Spinal cord (tissue), 10 donors: ENCODE results near the gene MAL. TPM values are rescaled to one million over a fixed set of nuclear protein-coding genes. Genes with fewer than 3 reads are reported as not detected.
A peak's percentile ranks its signal among the peaks of the same experiment; 100 is the strongest.

Source experiments
- DNase-seq, 6 donors: peaks; one replicate each; pipeline versions ENCODE4 v3.0.0 to v3.0.0-alpha.2; 2013 to 2015; ENCODE audit warnings: low spot score in 6 of 6, low read depth in 4 of 6
- H3K27ac ChIP-seq: one replicate; pipeline ENCODE4 v1.5.1; 2013; ENCODE audit warnings: low read depth, low read length, control low read depth
- H3K27me3 ChIP-seq: one replicate; pipeline ENCODE4 v1.6.1; 2013; ENCODE audit warnings: low read length; ENCODE audit not compliant: control insufficient read depth, insufficient read depth
- H3K36me3 ChIP-seq: one replicate; pipeline ENCODE4 v1.6.1; 2013; ENCODE audit warnings: low read length; ENCODE audit not compliant: control insufficient read depth, insufficient read depth
- H3K4me1 ChIP-seq: one replicate; pipeline ENCODE4 v1.6.1; 2013; ENCODE audit warnings: low read length; ENCODE audit not compliant: control insufficient read depth, insufficient read depth
- H3K4me3 ChIP-seq: one replicate; pipeline ENCODE4 v1.5.1; 2013; ENCODE audit warnings: low read depth, low read length, control low read depth
- H3K9me3 ChIP-seq: one replicate; pipeline ENCODE4 v1.6.1; 2013; ENCODE audit warnings: low read length; ENCODE audit not compliant: control insufficient read depth, insufficient read depth
- WGBS: methylation state at CpG from one replicate; pipeline ENCODE4 v1.1.5; 2013; ENCODE audit warnings: missing lambda C conversion rate; ENCODE audit not compliant: insufficient coverage; 5-methylcytosine and 5-hydroxymethylcytosine counted together
- polyA plus RNA-seq, 2 donors: library from polyadenylated mRNA; unstranded; fragments of 120-200 nt; gene quantifications; one replicate each; pipeline ENCODE4 v1.2.1, GENCODE V29; 2013; ENCODE audit not compliant: insufficient read length in 2 of 2
- total RNA-seq, 2 donors: library from RNA; depleted of rRNA in 1 of 2; stranded (reverse); fragments of 120-200 nt in 1 of 2; fragments of >200 nt in 1 of 2; gene quantifications; one replicate each; pipeline versions ENCODE4 v1.2.3 to v1.2.4, GENCODE V29; 2013 to 2014
- donor health status: healthy.

The MAL gene
- total and polyA plus RNA-seq, 4 donors, result 8.2 to 23.0 (median 18.6) TPM

DNA sequence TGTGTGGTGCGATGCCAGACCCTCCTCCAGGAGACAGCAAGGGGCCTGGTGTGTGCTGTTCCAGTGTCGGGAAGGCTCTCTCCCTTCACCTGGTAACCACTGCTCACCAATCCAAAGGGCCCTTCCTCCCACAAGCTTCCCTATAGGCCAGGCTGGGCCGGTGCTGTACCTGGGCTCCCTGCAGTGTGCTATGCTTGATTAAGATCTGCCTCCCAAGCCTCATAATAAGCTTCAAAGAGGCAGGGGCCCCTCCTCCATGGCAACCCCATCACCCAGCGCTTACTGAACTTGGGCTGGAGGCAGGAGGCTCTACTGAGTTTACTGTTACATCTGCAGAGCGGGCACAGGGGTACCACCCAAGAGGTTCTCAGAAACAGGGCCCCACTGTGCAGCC, 4.5 kb upstream of the MAL start:
- WGBS, result 69% methylated on average over 5 of the region's 5 CpGs
- DNase-seq, result no peak
- H3K27me3 ChIP-seq, result peaks cover 31% of the 10 kb centered on the region
- no peaks in the 10 kb centered on the region for H3K9me3 ChIP-seq
- H3K27ac ChIP-seq, result no peak overlapping the region
- H3K4me3 ChIP-seq, result no peak overlapping the region
- H3K4me1 ChIP-seq, result peaks cover 42% of the 10 kb centered on the region
- no peaks in the 10 kb centered on the region for H3K36me3 ChIP-seq

DNA sequence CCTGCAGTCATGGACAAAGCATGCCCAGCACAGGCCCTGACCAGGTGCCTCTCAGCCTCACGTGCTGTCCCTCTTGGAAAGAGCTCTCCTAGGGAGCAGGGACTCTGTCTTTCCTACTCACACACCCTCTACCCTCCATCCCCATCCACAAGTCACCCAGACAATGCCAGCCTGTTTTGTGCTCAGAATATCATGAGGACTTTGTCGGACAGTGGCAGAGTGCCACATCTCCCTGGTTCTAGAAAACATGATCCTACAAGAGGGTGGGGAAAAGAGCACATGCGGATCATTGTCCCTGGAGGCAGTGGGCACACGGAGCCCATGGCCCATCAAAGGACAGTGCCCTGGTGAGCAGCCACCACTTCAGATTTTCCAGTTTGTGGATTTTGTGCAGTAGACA, 3.7 kb upstream of the MAL start:
- H3K9me3 ChIP-seq, result no peaks in the 10 kb centered on the region
- WGBS, result 61% methylated on average over 4 of the region's 4 CpGs
- peaks cover 38% of the 10 kb centered on the region for H3K27me3 ChIP-seq
- peaks cover 48% of the 10 kb centered on the region for H3K4me1 ChIP-seq
- DNase-seq, result peak in 1 of 6 donors; percentile 27
- no peak overlapping the region for H3K27ac ChIP-seq
- no peak overlapping the region for H3K4me3 ChIP-seq
- H3K36me3 ChIP-seq, result no peaks in the 10 kb centered on the region

DNA sequence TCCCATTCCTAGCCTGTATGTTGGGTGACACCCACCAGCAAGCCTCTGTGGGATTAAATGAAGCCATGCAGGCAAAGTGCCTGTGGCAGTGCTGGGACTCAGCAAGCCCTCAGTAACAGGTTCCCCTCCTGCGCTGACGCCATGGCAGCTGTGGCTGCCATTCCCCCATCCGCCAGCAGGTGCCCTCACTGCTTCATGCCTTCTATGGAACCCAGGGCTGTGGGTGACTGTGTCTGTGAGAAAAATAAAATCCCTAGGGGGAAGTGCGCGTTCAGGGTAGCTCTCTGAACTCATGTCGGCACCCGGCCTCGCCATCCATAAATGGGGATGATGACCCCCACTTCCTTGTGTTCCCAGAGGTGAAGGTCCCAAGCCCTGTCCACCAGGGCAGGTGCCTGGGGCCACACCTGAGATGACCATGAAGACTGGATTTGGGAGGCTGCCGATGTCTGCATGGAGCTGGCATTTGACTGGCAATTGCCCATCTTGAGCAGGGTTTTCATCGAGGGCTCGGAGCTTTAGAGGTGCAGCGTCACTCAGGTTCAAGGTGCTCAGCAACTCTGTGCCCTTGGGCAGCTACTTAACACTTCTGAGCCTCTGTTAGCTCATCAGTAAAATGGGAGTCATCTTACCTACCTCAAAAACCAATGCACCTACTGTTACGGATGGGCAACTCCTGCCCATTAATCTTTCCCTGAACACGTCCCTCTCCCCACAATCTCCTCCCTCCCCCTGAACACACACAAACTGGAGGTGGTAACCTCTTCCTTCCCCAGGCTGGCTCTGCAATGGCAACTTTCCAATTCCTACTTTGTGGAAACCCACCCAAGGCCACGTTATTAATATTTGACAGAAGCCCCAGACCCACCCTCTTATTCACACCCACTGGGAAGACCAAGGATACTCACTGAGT, 2.9 kb upstream of the MAL start:
- peak in 5 of 6 donors; percentile 40 to 86 (median 49) for DNase-seq
- H3K4me3 ChIP-seq, result no peak overlapping the region
- 31% methylated on average over 13 of the region's 15 CpGs for whole genome bisulfite sequencing
- no peaks in the 10 kb centered on the region for H3K36me3 ChIP-seq
- H3K9me3 ChIP-seq, result no peaks in the 10 kb centered on the region
- H3K27ac ChIP-seq, result no peak overlapping the region
- peaks cover 45% of the 10 kb centered on the region for H3K27me3 ChIP-seq
- H3K4me1 ChIP-seq, result peaks cover 52% of the 10 kb centered on the region

DNA sequence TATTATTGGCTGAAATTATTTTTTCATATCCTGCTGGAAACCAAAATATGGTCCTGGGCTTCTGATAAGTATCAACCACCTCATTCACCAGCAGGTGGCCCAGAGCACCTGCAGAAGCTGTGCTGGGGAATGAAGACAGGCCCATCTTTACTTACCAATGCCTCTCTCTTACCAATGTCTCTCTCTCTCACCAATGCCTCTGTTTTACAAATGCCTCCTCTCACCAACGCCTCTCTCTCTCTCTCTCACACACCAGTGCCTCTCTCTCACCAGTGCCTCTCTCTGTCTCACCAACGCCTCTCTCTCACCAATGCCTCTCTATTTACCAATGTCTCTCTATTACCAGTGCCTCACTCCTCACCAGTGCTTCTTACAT, 2.3 kb upstream of the MAL start:
- Histone ChIP-seq H3K4me3 (no peak overlapping the region), H3K27me3 (peaks cover 48% of the 10 kb centered on the region), H3K9me3 (no peaks in the 10 kb centered on the region), H3K36me3 (no peaks in the 10 kb centered on the region), H3K4me1 (peaks cover 52% of the 10 kb centered on the region), H3K27ac (no peak overlapping the region)
- DNase-seq, result peak in 1 of 6 donors; percentile 21
- 62% methylated on average over 1 of the region's 2 CpGs for WGBS

DNA sequence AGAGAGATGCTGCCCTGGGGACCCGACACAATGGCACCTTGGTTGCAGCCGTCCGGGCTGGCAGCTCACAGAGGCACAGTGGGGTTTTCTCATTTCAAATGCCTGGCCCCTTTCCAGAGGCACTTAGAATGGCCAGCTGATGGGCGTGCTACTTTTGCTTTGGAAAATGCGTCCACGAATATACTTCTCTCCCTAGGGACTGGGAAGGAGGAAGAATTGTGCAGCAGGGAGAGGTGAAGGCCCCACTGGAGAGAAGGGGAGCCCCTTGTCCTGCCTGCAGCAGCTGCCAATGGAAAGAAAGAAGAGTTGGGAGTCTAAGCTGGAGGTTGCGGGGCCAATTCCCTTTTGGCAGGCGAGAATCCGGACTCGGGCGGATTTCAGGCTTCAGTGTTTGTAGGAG, 1.1 kb upstream of the MAL start:
- peak in 2 of 6 donors; percentile 62 to 69 for DNase-seq
- Histone ChIP-seq H3K27me3 (peaks cover 48% of the 10 kb centered on the region), H3K4me3 (no peak overlapping the region), H3K4me1 (peaks cover 50% of the 10 kb centered on the region), H3K9me3 (no peaks in the 10 kb centered on the region), H3K27ac (no peak overlapping the region), H3K36me3 (no peaks in the 10 kb centered on the region)
- 24% methylated on average over 3 of the region's 11 CpGs for WGBS

DNA sequence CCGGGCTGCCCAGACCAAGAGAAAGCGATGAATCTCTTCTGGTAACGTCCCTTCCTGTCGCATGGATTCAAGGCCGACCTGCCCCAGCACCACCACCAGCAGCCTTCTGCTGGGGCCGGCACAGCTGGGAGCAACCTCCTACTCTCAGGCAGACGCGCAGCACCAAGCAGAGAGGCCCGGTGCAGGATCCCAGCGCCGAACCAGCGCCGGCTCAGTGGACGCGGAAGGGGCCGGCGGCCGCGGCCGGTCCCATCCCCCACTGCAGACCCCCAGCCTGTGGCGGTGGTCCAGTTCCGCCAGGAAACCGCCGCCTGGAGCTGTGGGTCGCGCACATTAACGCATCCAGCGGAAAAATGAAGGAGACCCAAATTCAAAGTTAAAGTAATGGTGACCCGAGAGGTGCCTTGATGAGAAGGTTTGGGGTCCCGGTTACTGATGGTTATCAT, 525 bp upstream of the MAL start:
- peaks cover 53% of the 10 kb centered on the region for H3K27me3 ChIP-seq
- peak in 1 of 6 donors; percentile 14 for DNase-seq
- WGBS, result 5% methylated on average over 30 of the region's 30 CpGs
- H3K9me3 ChIP-seq, result no peaks in the 10 kb centered on the region
- H3K27ac ChIP-seq, result no peak overlapping the region
- H3K4me3 ChIP-seq, result peak overlapping the region; percentile 9
- peaks cover 49% of the 10 kb centered on the region for H3K4me1 ChIP-seq
- no peaks in the 10 kb centered on the region for H3K36me3 ChIP-seq

DNA sequence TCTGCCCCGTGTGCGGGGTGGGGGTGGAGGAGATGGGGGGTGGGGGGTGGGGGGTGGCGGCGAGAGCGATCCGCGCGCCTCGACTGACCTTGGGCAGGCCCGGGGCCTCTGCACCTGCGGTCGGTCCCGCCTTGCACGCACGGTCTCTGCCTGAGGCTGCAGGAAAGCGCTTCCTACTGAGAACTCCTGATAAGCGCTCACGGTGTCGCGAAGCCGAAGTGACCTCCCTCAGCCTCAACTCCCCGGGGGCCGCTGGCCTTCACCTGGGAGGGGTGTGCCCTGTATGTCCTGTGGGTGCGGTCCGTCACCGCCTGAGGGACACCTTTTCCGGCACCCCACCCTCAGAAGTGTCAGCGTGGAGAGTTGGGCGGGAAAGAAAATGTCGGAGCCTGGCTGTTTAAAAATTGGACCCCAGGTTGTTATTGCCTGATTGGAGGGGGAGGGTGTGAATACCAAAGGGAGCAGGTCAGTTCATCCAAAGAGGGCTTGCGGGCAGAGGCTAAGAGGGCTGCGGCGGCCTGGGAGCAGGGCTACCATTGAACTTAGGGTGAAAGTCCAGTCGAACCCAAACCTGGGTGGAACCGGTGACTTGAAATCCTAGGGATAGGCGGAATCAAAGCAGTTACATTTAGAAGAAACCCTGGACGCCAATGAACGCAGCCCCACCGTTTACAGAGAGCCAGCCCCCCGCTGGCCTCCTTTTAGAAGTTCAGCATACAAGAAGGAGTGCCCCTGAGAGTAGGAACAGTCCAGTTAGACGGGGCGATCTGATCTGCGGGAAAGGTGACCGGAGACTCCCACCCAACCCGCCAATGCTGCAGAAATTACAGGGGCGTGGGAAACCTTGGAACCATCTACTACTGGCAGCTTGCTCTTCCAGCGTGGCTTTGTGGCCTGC, 1.2 kb downstream of the MAL start:
- no peak overlapping the region for H3K27ac ChIP-seq
- peak overlapping the region; percentile 45 for H3K4me3 ChIP-seq
- H3K9me3 ChIP-seq, result no peaks in the 10 kb centered on the region
- H3K4me1 ChIP-seq, result peaks cover 54% of the 10 kb centered on the region
- WGBS, result 10% methylated on average over 42 of the region's 47 CpGs
- H3K27me3 ChIP-seq, result peaks cover 57% of the 10 kb centered on the region
- H3K36me3 ChIP-seq, result no peaks in the 10 kb centered on the region
- peak in 1 of 6 donors; percentile 29 for DNase-seq

DNA sequence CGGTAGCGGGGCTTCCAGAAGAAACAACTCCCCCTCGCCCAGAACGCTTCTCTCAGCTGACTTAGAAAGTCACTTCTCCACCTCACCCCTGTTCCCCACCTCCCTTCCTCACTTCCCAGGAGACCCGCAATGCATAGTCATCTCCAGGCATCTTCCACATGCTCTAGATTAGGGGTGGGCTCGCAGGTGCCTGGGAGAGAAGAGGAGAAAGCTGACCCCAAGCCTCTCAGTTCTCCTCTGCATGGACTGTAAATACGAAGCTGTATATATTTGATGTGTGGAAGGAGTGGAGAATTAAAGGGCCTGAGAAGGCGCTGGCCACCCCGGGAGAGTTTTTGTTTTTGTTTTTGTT, 1.8 kb downstream of the MAL start:
- no peak overlapping the region for H3K27ac ChIP-seq

DNA sequence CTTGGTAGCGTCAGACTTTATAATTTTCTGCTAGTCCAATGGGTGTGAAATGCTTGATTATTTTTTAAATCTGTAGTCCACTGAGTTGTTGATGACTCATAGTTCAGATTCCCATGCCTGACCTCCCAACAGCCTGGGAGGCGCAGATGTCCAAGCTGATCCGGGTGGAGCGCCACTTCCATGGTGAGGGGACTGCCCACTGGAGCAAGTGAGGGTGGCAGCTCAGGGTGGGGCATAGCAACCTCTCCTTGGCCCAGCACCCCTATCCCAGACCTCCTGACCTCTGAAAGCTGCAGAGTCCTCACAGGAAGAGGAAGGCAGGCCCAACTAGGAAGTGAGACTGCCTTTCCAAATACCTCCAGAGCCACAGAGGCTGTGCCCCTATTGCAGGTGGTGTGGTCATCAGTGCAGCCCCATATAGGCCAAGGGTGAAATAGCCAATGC, 4.4 kb downstream of the MAL start:
- peaks cover 50% of the 10 kb centered on the region for H3K4me1 ChIP-seq
- H3K4me3 ChIP-seq, result no peak overlapping the region
- 80% methylated on average over 1 of the region's 4 CpGs for WGBS
- no peaks in the 10 kb centered on the region for H3K36me3 ChIP-seq
- H3K9me3 ChIP-seq, result no peaks in the 10 kb centered on the region
- DNase-seq, result no peak
- H3K27me3 ChIP-seq, result peaks cover 44% of the 10 kb centered on the region
- H3K27ac ChIP-seq, result no peak overlapping the region

More for the DNA sequence above, 1.8 kb downstream of the MAL start:
- DNase-seq, result no peak
- 51% methylated on average over 7 of the region's 9 CpGs for WGBS
- Histone ChIP-seq H3K36me3 (no peaks in the 10 kb centered on the region), H3K9me3 (no peaks in the 10 kb centered on the region), H3K27me3 (peaks cover 60% of the 10 kb centered on the region), H3K4me1 (peaks cover 49% of the 10 kb centered on the region), H3K4me3 (peak overlapping the region; percentile 34)
